Activated CD8-positive, alpha-beta memory T cell treated with anti-CD3 and anti-CD28 coated beads for 1 hour (primary cell): ENCODE data around the gene KIF25.

Experiments used
- DNase-seq, 2 donors: peaks; one replicate each; pipeline ENCODE4 v3.0.0-alpha.2; 2020; ENCODE audit warnings: low read depth in 1 of 2; ENCODE audit errors: extremely low read depth in 1 of 2

KIF25 gene, protein sequence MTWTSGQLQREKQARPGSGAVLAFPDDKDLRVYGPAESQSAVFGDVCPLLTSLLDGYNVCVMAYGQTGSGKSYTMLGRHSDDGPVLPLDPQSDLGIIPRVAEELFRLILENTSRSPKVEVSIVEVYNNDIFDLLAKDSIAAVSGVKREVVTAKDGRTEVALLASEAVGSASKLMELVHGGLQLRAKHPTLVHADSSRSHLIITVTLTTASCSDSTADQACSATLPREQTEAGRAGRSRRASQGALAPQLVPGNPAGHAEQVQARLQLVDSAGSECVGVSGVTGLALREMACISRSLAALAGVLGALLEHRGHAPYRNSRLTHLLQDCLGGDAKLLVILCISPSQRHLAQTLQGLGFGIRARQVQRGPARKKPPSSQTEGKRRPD

DNA sequence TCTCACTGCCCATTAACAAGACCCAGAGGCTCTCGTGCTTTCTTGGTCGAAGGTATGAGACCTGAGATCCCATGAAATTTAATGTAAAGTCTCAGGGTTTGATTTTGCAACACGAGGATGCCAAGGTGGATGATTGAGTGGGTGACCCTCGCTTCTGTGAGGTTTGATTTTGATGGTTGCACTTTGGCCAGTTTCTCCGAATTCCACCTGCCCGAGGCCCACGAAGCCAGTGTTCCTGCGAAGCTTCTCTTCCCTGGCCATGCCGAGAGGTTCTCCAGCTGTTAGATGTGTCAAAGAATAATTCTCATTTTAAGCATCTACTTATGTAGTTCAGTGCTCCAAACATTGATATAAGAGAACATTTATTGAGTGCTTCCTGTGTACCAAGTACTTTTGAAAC is at the start of gene KIF25:
TSS of gene KIF25 (plus strand) at position 30 of the 400 bp plus-strand sequence. CDS start 31,915 bp downstream, outside the sequence.
- no peak for DNase-seq

DNA sequence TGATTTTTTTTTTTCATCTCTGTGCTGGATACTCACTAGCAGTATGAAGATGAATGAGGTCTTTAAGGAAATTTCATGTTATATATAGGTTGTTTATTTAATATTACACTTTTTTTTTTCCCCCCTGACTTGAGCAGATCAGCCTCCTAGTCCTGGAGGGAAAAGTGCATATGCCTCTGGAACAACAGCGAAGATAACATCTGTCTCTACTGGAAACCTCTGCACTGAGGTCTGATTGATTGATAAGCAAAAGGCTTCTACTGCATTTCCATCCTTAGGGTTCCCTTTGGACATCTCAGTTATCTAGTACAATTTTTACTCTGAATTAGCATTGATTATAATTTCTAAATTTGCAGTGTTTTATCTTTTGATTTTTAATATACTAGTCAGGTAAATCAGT is 49.8 kb upstream of the KIF25 start:
- DNase-seq = no peak

DNA sequence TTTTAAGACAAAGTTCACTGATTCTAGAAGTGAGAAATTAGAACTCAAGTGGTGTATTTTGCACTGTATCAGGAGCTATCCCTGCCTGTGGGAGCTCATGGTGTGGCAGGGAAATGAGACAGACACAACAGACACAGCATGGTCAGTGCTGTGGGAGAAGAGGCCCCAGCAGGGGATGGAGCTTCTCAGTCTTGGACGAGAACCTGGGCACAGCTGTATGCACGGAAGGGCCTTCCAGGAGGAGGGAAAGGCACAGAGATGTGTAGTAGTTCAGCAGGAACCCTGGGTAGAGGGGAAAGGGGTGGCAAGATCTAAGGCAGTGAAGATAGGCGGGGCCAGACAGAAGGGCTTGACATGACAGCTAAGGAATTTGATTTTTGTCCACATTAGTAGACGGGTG is 48.8 kb upstream of the KIF25 start:
- DNase-seq = no peak

DNA sequence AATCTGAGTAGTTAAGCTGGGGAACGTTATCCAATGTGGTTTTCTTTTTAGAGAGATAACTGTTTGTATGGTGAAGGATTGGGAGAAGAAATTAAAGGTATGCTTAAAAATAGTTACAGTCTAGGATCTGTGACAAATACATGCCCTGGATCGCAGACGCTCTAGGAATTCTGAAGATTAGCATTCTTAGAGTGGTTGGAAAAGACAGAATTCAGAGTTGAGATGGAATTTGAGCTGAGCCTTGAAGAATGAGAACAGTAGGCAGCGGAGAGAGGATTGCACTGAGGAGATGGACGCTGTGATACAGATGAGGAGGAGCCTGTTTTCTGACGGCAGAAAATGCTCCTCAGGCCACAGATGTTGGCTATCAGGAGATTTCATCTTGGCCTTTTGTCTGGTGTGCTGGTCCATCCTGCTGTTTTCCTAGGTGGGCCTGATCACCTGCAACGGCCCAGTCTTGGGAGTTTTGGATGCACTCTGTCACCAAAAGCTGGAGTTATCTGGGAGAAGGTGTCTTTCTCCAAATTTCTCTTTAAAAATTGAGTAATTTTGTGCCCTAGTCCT is 48.3 kb upstream of the KIF25 start:
- no peak for DNase-seq

DNA sequence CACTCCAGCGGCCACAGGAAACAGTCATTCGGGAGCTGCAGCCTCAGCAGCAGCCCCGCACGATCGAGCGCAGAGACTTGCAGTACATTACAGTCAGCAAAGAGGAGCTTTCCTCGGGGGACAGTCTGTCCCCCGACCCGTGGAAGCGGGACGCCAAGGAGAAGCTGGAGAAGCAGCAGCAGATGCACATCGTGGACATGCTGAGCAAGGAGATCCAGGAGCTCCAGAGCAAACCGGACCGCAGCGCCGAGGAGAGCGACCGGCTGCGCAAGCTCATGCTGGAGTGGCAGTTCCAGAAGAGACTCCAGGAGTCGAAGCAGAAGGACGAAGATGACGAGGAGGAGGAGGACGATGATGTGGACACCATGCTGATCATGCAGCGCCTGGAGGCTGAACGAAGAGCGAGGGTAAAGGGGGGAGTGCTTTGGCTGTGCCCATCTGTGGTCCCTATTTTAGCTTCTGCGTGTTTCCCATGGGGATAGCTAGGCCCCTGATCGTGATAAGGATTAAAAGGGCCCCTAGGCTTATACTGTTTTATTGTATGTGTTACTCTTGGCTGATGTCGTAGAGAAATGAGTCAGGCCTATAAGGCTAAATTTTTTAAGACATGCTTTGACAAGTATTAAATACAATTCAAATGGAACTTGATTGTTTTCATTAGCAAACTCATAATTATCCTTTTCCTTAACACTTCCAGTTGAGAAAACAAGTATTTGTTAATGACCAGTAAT is 45.5 kb upstream of the KIF25 start:
- no peak for DNase-seq

DNA sequence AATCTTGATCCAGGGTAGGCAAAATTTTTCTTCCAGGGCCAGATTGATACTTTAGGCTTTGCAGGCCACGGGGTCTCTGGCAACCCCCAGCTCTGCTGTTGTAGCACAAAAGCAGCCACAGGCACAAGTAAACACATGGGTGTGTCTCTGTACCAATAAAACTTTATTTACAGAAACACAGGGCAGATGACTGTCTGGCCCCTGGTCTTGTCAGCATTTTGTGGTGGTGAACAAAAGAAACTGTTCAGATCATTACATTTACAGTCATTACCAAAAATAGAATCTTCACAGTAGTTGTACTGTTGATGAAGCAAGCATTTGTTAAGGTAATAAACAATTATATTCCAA is 45.0 kb upstream of the KIF25 start:
- no peak for DNase-seq

DNA sequence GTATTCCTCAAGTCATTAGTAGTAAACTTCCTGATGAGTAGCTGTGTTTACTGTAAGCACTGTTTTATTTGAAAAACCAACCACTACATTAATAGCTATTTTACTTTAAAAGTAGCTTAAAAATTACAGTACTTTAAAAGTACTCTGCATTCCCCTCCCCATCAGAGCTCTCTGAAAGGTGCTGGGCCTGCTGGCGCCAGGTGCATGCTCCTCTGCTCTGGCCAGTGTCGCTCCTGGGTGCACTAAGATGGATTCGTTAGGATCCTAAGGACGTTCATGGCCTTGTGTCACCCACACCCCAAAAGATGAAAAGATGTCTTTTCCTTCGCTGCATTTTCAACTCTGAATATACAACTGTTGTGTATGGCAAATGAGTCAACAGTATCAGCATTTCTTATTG is 43.9 kb upstream of the KIF25 start:
- no peak for DNase-seq

DNA sequence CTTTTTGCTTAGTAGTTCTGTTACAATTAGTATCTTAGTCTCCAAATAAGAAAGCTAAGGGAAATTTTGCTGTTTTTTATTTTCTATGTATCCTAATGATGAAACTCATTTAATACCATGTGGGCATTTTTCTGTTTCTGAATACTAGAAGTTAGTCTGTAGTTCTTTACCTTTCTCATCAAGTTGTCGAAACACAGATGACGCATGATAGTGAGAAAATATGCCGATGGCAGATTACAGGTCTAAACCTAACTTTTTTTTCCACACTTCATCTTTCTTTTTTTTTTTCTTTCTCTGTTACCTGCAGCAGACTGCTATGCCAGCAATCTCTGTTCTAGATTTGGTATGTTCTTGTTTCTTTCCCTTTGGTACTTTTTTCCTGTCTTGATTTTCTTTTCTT is 43.3 kb upstream of the KIF25 start:
- DNase-seq = no peak

DNA sequence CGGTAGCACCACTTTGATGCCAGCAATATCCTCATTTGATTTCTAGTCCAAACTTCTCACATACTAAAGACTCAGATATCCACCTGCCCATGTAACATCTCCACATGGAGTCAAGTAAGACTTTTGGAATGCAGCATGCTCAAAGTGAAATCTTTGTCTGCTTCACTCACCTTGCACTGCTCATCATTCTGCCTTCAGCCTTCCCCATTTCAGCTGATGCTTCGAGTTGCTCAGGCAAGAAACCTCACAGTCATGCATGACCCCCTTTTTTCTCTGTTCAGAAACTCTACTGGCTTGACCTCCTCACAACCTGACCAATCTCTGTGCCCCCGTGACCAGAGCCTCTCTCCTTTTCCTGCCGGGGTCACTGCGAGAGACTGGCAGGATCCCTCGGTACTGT is 41.0 kb upstream of the KIF25 start:
- DNase-seq = no peak

DNA sequence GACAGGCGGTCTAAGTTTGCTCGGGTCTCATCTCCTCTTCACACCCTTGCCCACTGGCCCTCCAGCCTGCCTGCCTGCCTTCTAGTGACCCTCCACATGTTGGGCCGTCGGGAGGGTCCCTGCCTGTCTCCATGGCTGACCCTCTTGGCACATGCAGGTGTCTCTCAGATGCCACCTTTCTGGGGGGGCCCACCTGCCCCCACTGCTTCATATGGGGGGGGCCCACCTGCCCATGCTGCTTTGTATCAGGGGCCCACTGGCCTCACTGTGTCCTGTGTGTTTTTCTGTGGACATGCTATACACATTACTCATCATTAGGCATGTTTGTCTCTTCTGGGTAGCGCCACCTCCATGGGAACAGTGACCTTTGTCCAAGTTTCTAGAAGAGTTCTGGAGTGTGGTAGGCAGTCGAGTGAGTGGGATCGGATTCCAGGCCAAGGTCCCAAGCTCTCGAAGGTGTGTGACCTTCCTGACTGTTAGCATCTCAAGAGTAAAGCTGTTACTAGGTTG is 40.4 kb upstream of the KIF25 start:
- DNase-seq = no peak

DNA sequence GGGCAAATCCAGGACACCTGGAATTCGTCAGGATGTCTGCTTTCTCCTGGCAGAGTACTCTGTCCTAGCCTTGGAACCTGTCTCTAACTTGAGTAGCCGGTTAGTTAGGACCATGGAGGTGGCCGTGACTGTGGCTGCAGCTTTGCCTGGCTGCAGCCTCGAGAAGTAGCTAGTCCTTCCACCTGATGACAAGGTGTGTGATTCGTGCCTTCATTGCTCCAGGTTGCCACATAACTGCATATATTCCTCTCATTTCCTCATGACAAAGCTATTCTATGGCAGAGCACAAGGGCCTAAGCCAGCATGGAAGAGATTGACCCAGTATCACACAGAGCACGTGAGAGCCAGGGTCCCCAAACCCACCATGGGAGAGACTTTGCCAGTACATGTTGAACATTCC is 39.8 kb upstream of the KIF25 start:
- no peak for DNase-seq

DNA sequence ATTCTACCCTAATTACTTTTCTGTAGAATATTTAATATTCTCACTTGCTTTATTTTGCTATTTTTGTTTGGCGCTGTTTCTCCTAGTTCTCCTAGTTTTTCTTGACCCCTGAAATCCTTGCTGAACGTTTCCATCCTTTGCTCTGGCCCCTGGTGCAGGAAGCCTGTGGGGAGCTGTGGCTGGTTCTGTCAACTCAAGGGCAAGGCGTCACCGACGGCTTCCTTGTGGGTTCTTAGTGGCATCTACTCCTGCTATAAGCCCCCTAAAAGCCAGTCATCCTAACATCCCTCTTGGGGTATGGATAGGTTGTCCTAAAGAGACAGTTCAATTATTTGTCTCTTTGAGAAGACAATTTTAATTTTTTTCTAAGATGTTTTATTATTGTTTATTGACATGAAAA is 36.9 kb upstream of the KIF25 start:
- no peak for DNase-seq

DNA sequence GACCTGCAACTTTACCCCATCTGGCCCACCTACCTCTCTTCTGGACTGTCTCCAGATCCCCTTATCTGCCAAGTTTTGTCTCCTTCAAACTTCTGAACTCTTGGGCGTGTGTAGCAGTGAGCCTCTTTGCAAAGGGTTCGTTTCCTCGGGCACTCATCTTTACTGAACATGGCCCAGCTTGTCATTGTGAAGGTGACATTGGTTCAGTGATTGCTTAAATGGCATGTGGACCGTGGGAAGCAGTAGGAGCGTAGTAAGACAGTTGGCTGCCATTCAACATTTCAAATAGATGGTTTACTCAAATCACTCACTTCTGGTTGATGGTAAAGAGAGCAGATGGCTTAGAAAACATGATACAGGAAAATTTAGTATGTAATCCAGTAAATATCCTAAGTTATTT is 34.8 kb upstream of the KIF25 start:
- DNase-seq = no peak

DNA sequence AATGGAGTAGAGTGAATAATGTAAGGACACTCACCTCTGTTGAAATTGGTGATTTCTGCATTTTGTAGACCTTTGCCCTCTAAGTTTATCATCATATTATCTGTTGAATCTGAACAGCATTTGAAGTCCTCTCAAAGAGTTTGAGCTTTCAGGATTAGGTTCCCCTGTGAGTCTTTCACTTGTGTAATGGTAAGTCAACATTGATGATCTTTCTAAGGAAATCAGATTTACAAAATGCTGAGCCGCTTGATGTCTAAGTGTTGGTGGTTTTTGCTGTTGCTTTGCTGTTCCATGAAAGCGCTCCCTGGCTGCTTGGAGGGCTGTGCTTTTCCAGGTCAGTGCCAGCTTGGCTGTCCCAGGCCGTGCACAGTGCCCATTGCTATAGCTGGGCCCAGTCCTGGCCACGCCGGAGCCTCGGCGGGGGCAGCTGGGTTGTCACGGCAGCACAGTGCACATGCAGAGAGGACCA is 33.8 kb upstream of the KIF25 start:
- DNase-seq = no peak

DNA sequence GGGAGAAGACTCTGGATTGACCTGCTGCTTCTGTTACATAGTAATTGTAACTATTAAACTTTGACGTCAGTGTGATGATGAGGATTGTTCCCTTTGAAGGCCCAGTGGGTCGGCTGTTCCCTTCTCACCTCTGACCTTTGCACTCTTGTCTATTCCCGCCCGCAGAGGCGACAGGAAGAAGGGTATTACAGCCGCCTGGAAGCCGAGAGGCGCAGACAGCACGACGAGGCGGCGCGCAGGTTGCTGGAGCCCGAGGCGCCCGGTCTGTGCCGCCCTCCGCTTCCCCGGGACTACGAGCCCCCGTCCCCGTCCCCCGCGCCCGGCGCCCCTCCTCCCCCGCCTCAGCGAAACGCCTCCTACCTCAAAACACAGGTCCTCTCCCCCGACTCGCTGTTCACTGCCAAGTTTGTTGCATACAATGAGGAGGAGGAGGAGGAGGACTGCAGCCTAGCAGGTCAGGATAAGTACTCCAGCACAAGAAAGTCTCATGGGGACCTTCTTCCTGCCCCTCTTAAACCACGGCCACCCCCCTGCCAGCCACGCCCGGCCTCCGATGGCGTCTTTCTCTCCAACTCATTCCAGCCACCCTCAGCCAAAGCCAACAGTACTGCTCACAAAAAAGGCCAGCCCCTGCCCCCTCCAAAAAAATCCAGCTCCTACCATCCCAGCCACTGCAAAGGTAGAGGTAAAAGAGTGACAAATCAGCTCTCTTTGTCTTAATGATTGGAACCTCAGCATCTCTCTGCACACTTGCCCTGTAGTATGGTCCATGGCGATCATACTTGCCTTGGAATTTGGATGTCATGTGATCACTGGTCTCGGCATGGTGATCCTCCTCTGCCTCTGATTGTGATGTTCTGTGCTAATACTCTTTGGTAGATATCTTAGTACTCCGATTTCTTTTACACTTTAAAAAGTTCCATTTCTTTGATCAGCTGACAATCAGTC is 31.6 kb upstream of the KIF25 start:
- no peak for DNase-seq

DNA sequence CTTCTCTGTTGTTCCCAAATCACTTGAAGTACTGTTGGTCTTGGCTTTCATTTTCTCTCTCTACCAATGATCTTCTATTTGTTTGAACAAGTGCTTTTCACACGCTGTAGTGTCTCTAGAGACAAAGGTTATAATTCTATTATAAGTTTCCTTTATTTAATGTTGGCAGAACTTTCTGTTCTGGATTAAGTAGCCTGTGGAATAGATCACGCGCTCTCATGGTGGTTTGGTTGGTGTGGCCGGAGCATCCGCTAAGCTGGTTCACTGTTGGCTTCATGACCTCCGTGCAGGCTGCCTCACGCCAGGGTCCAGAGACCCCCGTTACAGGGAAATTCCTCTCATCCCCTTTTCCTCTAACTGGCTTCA is 30.9 kb upstream of the KIF25 start:
- no peak for DNase-seq

DNA sequence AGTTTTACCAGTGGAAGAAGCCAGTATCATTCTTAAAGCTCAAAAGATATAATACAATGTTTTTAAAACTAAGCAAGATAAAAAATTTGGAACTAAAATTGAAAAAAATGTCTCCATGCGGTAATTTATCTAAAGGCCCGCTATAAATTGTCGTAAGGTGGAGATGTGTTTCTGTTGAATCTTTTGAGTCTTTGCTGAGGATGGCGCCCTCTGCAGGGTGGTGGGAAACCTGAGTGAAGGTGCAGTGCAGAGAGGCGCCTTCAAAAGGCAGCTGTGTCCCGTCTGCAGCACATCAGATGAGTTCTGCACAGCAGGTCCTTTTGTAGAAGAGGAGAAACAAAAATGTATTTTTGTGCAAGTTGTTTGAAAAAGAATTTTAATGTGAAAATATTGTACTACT is 29.4 kb upstream of the KIF25 start:
- no peak for DNase-seq

DNA sequence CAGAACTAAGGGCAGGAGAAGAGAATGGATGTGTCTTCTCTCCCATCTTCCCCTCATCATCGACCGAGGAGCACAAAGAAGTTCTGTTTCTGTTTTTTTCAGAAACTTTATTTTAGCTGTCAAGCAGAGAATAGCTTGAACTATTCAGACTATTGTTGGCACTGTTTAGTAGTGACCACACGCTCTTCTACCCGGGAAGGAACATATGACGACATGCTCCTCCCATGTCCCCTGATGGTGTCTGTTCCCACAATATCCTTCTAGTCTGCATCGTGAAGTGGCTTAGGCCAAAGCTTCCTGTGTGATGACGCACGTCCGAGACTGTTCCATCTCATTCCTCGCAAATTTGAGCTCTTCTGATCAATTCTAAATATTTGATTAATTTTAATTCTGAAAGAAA is 27.2 kb upstream of the KIF25 start:
- no peak for DNase-seq

DNA sequence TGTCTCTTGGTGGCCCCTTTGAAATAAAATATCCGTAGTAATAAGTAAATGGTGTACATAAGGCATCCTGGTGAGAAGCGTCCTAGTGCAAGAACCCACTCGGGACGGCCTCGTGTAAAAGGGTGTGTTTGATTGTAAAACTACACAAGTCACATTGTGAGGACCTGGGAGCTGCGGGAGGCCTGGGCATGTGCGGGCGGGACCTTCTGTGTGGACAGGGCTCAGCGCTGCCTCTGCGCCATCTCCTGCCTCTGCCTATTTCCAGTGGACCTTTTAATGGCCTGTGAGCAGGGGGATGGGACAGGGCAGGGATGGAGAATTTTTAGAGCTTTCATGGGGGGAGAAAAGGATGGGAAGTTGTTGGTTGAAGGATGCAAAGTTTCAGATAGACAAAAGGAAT is 25.3 kb upstream of the KIF25 start:
- no peak for DNase-seq

DNA sequence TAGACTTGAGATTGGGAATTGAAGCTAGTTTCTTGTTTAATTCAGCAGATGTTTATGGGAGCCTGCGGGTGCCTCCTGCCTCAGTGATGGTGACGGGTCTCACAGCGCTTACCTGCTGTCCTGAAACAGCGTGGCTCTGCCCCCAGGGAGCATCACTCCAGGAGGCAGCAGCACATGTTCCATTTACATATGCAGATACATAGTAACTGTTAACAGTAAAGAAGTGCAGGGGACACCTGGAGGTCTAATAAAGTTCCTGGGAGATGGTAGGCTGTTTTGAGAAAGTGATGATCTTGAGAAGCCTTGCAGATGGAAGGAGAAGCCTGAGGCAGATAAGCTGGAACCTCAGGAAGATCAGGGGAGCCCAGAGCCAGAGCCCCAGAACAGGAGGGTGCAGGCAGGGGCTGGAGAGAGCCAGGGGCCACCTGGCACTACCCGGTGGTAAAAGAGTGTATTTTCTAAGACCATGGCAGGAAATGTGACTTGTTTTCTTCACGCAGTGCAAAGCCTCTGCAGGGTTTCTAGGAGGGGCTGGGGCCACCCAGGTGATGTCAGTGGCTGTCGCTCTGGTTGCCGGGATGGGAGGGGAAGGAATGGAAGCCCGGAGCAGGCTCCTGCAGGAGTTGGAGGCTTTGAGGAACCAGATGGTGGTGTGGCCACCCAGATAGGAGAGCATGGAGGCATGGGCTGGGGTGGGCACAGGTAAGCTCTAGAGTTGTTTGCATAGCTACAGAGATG is 24.2 kb upstream of the KIF25 start:
- DNase-seq = no peak
